H4 (cell line): ENCODE data around the gene C12orf57. TPM values are rescaled to one million over a fixed set of nuclear protein-coding genes. Genes with fewer than 3 reads are reported as not detected.
A peak's percentile ranks its signal among the peaks of the same experiment; 100 is the strongest.
"Not testable (repeated sequence)": the region's sequence is repeated elsewhere in the genome, so short reads cannot be mapped to it uniquely, and the experiment has no call there.

ENCODE experiments used
- DNase-seq: peaks from one replicate; pipeline ENCODE4 v3.0.0-alpha.2; 2015; ENCODE audit warnings: low spot score
- total RNA-seq: library from RNA; depleted of rRNA; stranded (reverse); fragments of >200 nt; shearing (Covaris generic); gene quantifications from 2 replicates; pipeline ENCODE4 v1.2.3, GENCODE V29; 2014; rRNA removed

The C12orf57 gene
- 219 and 260 TPM in 2 replicates for total RNA-seq

DNA sequence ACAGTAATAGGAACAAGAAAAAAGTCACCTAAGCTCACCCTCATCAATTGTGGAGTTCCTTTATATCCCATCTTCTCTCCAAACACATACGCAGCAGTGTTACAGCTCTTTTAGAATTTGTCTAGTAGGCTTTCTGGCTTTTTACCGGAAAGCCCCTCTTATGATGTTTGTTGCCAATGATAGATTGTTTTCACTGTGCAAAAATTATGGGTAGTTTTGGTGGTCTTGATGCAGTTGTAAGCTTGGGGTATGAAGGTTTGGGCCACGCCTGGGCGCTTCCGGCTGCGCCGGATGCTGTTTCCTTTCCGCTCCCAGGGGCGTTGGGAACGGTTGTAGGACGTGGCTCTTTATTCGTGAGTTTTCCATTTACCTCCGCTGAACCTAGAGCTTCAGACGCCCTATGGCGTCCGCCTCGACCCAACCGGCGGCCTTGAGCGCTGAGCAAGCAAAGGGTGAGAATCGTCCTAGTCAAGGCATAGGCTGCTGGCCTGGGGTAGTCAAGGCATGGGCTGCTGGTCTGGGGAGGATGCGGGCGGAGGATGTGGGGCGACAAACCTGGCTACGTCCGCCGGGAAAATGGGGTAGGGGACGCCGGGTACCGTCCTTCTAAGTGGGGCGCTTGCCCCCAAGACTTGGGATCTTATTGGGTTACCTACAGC, at the start of gene C12orf57, which contains the start of gene RNU7-1:
TSS of gene C12orf57 (plus strand) at position 301 of the 659 bp plus-strand sequence. CDS start at position 401, 100 bp downstream.
TSS of gene RNU7-1 (plus strand) at position 95 of the 659 bp plus-strand sequence.
- DNase-seq, result peak; percentile 90

GRCh38 chr12:6894321-6894720, 49.5 kb upstream of the C12orf57 start:
- no peak for DNase-seq

GRCh38 chr12:6896846-6897435, 46.9 kb upstream of the C12orf57 start:
- no peak for DNase-seq

GRCh38 chr12:6899427-6899826, 44.4 kb upstream of the C12orf57 start:
- no peak for DNase-seq

- DNase-seq, result peak; percentile 89
Observed at GRCh38 chr12:6899837-6900519, 43.8 kb upstream of the C12orf57 start.

GRCh38 chr12:6902448-6902847, 41.4 kb upstream of the C12orf57 start:
- no peak for DNase-seq

- peak; percentile 64 for DNase-seq
Observed at GRCh38 chr12:6903722-6904121, 40.1 kb upstream of the C12orf57 start.

- DNase-seq, result peak; percentile 94
Observed at GRCh38 chr12:6904280-6905276, 39.2 kb upstream of the C12orf57 start, which contains the start of gene LRRC23. LRRC23 (plus strand) TSS chr12:6904822; CDS start chr12:6905634, 812 bp downstream.

GRCh38 chr12:6905414-6906040, 38.3 kb upstream of the C12orf57 start:
- DNase-seq, result no peak

DNA sequence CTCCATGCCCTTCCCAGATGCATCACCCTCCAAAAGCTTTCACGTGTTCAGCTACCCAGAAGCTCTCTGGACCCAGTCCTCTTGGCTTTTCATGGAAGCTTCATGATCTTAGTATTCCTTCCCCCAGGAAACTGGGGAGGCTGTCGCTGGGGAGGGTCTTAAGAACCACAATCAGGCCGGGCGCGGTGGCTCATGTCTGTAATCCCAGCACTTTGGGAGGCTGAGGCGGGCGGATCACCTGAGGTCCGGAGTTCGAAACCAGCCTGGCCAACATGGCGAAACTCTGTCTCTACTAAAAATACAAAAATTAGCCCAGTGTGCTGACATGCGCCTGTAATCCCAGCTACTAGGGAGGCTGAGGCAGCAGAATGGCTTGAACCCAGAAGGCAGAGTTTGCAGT, 35.7 kb upstream of the C12orf57 start:
- not testable (repeated sequence) for DNase-seq

DNA sequence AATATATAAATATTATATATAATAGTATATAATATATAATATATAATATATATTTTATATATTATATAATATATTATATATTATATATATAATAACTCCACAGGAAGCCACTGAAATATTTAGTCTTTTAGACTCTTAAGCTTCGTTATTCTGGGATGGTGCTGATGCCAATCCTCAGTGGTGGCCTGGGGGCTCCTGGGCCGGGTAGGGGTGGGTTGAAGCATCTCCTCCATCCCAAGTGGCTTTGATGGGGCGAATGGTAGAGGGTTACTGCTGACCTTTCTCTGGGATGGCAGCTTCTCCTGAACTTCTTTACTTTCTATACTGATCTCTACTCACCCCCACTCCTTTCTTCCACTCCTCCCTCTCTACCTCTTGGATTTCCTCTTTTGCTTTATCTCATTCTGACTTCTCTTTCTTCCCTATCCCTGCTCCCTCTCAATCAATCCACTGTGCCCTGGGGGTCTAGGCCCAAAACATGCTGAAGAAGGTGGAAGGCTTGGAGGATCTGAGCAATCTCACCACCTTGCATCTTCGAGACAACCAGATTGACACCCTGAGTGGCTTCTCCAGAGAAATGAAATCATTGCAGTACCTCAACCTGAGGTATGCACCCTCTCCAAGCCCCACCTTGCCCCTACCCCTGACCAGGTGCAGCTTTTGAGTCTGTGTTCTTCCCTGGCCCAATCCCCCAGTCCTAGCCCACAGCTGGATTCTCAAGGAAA, 34.2 kb upstream of the C12orf57 start:
- no peak for DNase-seq

DNA sequence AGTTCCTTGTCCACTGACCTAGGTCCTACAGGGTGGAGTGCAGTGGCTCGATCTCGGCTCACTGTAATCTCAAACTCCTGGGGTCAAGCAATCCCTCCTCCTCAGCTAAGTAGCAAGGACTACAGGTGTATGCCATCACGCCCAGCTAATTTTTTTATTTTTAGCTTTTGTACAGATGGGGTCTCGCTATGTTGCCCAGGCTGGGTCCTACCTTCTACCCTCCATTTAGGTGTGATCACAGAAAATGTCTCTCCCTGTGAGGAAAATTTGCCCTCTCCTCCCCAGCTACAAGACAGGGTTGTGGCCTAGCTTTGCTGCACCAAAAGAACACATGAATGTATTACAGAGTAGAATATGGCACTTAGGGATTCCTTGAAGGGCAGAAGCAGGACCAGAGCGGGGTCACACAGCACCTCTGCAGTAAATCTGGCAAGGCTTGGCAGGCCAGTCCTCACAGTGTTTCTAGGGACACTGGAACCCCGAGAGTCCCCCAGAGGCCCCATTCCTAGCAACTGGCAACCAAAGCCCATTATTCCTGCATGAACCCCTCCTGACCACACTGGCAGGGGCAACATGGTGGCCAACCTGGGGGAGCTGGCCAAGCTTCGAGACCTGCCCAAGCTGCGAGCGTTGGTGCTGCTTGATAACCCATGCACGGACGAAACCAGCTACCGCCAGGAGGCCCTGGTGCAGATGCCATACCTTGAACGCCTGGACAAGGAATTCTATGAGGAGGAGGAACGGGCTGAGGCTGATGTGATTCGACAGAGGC, 31.5 kb upstream of the C12orf57 start:
- DNase-seq, result no peak

GRCh38 chr12:6914246-6914946, 29.4 kb upstream of the C12orf57 start, which contains the start of gene ENO2:
ENO2 (plus strand) TSS chr12:6914580; CDS start chr12:6915833, 1,253 bp downstream.
- DNase-seq, result peak; percentile 58

- DNase-seq, result no peak
Observed at GRCh38 chr12:6914947-6915788, 28.7 kb upstream of the C12orf57 start.

DNA sequence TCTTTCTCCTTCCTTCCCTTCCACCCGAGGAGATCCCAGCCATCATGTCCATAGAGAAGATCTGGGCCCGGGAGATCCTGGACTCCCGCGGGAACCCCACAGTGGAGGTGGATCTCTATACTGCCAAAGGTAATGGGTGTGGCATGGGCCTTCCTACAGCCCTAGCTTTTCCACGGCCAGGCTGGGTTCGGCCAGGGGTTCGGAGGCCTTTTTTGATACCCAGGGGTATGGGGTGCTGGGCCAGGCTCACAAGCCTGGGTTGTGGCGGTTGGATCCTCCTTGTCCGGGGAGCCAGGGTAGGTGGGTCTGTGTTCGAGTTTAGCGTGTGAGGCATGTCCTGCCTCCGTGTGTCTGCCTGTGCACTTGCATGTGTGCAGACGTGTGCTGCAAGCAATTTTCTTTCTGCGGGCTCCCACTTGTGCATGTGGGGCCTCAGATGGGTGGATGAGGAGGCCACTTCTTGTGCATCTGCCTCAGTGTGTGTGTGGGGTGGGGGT, 28.0 kb upstream of the C12orf57 start:
- DNase-seq, result no peak

DNA sequence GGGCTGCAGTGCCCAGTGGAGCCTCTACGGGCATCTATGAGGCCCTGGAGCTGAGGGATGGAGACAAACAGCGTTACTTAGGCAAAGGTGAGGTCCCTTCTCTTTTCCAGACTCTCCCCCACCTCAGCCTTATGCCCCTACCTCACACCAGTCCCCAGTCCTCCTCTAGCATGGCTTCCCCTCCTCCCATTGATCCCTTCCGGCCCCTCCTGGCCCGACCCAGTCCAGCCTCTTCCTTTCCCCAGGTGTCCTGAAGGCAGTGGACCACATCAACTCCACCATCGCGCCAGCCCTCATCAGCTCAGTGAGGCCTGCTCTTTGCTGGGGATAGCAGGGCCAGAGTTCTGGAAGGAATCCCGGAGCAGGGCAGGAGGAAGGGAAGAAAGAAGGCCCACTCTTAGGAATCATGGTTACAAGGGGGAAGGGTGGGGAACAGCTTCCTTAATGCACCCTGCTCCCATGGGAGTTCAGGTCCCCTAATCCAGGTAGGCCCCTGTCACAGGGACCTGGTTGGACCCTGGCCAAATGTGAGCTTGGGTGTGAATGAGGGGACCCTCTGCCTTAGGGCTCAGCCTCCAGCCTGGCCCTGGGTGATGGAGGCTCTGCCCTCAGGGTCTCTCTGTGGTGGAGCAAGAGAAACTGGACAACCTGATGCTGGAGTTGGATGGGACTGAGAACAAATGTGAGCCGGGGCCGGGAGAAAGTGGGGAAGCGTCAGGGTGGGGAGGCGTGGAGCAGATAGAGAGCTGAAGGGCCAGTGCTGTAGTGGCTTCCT, 27.2 kb upstream of the C12orf57 start:
- no peak for DNase-seq
